Endodermal cell (in vitro differentiated cells): ENCODE measurements around the gene SARNP. TPM values are rescaled to one million over a fixed set of nuclear protein-coding genes. Genes with fewer than 3 reads are reported as not detected.

Source experiments
- DNase-seq: peaks from one replicate; pipeline ENCODE4 v3.0.0-alpha.2; 2017
- H3K27ac ChIP-seq: 2 replicates; pipeline ENCODE4 v1.5.1; 2013; ENCODE audit warnings: mild to moderate bottlenecking, low read depth, low read length, moderate library complexity
- H3K27me3 ChIP-seq: 2 replicates; pipeline ENCODE4 v1.6.1; 2013; ENCODE audit warnings: mild to moderate bottlenecking, low read length, moderate library complexity; ENCODE audit not compliant: insufficient read depth, control insufficient read depth, poor library complexity, severe bottlenecking
- H3K36me3 ChIP-seq: 2 replicates; pipeline ENCODE4 v1.7.0; 2013; ENCODE audit warnings: mild to moderate bottlenecking, low read length, moderate library complexity; ENCODE audit not compliant: control insufficient read depth, insufficient read depth
- H3K4me1 ChIP-seq: one replicate; pipeline ENCODE4 v1.7.0; 2013; ENCODE audit warnings: low read length; ENCODE audit not compliant: control insufficient read depth, insufficient read depth
- H3K4me3 ChIP-seq: 2 replicates; pipeline ENCODE4 v1.5.1; 2013; ENCODE audit warnings: mild to moderate bottlenecking, low read length, moderate library complexity
- H3K9ac ChIP-seq: 2 replicates; pipeline ENCODE4 v1.6.1; 2013; ENCODE audit warnings: mild to moderate bottlenecking, low read length, moderate library complexity; ENCODE audit not compliant: poor library complexity, severe bottlenecking; ENCODE audit errors: extremely low read depth
- H3K9me3 ChIP-seq: 2 replicates; pipeline ENCODE4 v1.6.1; 2013; ENCODE audit warnings: mild to moderate bottlenecking, low read length, moderate library complexity; ENCODE audit not compliant: control insufficient read depth
- H3K27ac Mint-ChIP-seq: 2 replicates; pipeline ENCODE4 v1.8.0; 2020; ENCODE audit warnings: mixed read lengths
- H3K27me3 Mint-ChIP-seq: 2 replicates; pipeline ENCODE4 v1.8.0; 2021; ENCODE audit warnings: mild to moderate bottlenecking, mixed read lengths; ENCODE audit not compliant: insufficient read depth
- H3K36me3 Mint-ChIP-seq: 2 replicates; pipeline ENCODE4 v1.8.0; 2020; ENCODE audit warnings: low read depth, mixed read lengths
- H3K4me1 Mint-ChIP-seq: 2 replicates; pipeline ENCODE4 v1.8.0; 2020; ENCODE audit warnings: mixed read lengths
- H3K4me3 Mint-ChIP-seq: 2 replicates; pipeline ENCODE4 v1.8.0; 2020; ENCODE audit warnings: mild to moderate bottlenecking, moderate library complexity, mixed read lengths
- H3K9me3 Mint-ChIP-seq: 2 replicates; pipeline ENCODE4 v1.8.0; 2020; ENCODE audit warnings: mild to moderate bottlenecking, mixed read lengths
- WGBS, 2 experiments: methylation state at CpG; one replicate each; pipeline versions ENCODE4 v1.1.5 to v1.1.7; 2013; ENCODE audit warnings: missing lambda C conversion rate in 2 of 2, mixed read lengths in 1 of 2; ENCODE audit not compliant: insufficient coverage in 1 of 2, insufficient read length in 1 of 2; 5-methylcytosine and 5-hydroxymethylcytosine counted together
- total RNA-seq, 2 donors: library from RNA; stranded (reverse); fragmentation: NEBNext Ultra II Directional in 1 of 2; extraction: Animal tissue kit (Norgen Biotek cat#: 25700) in 1 of 2; gene quantifications; 2 replicates in 1 of 2; 3 replicates in 1 of 2; pipeline ENCODE4 v1.2.1, GENCODE V29; 2021
- TF ChIP-seq, protein P1 (sequence below): fragments of 200-600 bp; sonication (generic); conservative IDR thresholded peaks from 2 replicates; pipeline ENCODE4 v1.5.0; 2021; ENCODE audit warnings: antibody characterized with exemption, mild to moderate bottlenecking

The SARNP gene
- total RNA-seq, 2 donors from 2014 or later, result 95.7 to 119 TPM

GRCh38 chr12:55728939-55729818 lies 88.3 kb downstream of the SARNP start, which contains the start of gene CD63:
Gene CD63, minus strand, starts transcription at chr12:55729009. Its CDS starts 668 bp downstream, at chr12:55728341.
- TF ChIP-seq, protein P1, sequence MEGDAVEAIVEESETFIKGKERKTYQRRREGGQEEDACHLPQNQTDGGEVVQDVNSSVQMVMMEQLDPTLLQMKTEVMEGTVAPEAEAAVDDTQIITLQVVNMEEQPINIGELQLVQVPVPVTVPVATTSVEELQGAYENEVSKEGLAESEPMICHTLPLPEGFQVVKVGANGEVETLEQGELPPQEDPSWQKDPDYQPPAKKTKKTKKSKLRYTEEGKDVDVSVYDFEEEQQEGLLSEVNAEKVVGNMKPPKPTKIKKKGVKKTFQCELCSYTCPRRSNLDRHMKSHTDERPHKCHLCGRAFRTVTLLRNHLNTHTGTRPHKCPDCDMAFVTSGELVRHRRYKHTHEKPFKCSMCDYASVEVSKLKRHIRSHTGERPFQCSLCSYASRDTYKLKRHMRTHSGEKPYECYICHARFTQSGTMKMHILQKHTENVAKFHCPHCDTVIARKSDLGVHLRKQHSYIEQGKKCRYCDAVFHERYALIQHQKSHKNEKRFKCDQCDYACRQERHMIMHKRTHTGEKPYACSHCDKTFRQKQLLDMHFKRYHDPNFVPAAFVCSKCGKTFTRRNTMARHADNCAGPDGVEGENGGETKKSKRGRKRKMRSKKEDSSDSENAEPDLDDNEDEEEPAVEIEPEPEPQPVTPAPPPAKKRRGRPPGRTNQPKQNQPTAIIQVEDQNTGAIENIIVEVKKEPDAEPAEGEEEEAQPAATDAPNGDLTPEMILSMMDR, result no peak
- peak; percentile 98 for DNase-seq
- Mint-ChIP-seq H3K27ac (peak within 1 kb of the TSS; percentile 94), H3K4me3 (peak within 1 kb of the TSS; percentile 85), H3K9me3 (no peaks in the 10 kb centered on the region), H3K27me3 (no peaks in the 10 kb centered on the region), H3K36me3 (peaks cover 27% of the 10 kb centered on the region), H3K4me1 (peaks cover 28% of the 10 kb centered on the region)
- Histone ChIP-seq H3K9ac (peak within 1 kb of the TSS; percentile 84), H3K9me3 (no peaks in the 10 kb centered on the region), H3K4me1 (peaks cover 8% of the 10 kb centered on the region), H3K27ac (peak within 1 kb of the TSS; percentile 90), H3K27me3 (no peaks in the 10 kb centered on the region), H3K36me3 (peaks cover 35% of the 10 kb centered on the region), H3K4me3 (peak within 1 kb of the TSS; percentile 92)
- 0% methylated on average over 20 to 61 of the region's 61 CpGs for WGBS, 2 experiments

GRCh38 chr12:55728186-55728938 lies 89.2 kb downstream of the SARNP start:
- WGBS, 2 experiments, result 0% methylated on average over 9 to 61 of the region's 61 CpGs
- H3K9ac ChIP-seq, result peak overlapping the region; percentile 84
- peak; percentile 83 for DNase-seq
- Mint-ChIP-seq H3K4me3 (peak overlapping the region; percentile 85), H3K27ac (peak overlapping the region; percentile 77), H3K27me3 (no peaks in the 10 kb centered on the region), H3K36me3 (peaks cover 35% of the 10 kb centered on the region), H3K4me1 (peaks cover 28% of the 10 kb centered on the region), H3K9me3 (no peaks in the 10 kb centered on the region)
- peak overlapping the region; percentile 90 for H3K27ac ChIP-seq
- H3K27me3 ChIP-seq, result no peaks in the 10 kb centered on the region
- peaks cover 8% of the 10 kb centered on the region for H3K4me1 ChIP-seq
- peak overlapping the region; percentile 92 for H3K4me3 ChIP-seq
- no peaks in the 10 kb centered on the region for H3K9me3 ChIP-seq
- TF ChIP-seq, protein P1, result peak; percentile 33
- peaks cover 43% of the 10 kb centered on the region for H3K36me3 ChIP-seq

GRCh38 chr12:55727643-55728185 lies 89.8 kb downstream of the SARNP start:
- peaks cover 49% of the 10 kb centered on the region for H3K36me3 ChIP-seq
- no peaks in the 10 kb centered on the region for H3K27me3 Mint-ChIP-seq
- H3K9me3 Mint-ChIP-seq, result no peaks in the 10 kb centered on the region
- H3K4me1 Mint-ChIP-seq, result peaks cover 28% of the 10 kb centered on the region
- H3K27me3 ChIP-seq, result no peaks in the 10 kb centered on the region
- H3K9me3 ChIP-seq, result no peaks in the 10 kb centered on the region
- H3K9ac ChIP-seq, result peak overlapping the region; percentile 84
- peaks cover 8% of the 10 kb centered on the region for H3K4me1 ChIP-seq
- TF ChIP-seq, protein P1, result no peak
- H3K4me3 Mint-ChIP-seq, result peak overlapping the region; percentile 85
- peak overlapping the region; percentile 92 for H3K4me3 ChIP-seq
- DNase-seq, result peak; percentile 71
- H3K36me3 Mint-ChIP-seq, result peaks cover 39% of the 10 kb centered on the region
- WGBS, 2 experiments, result 0 to 11% methylated on average over 2 to 9 of the region's 9 CpGs
- H3K27ac ChIP-seq, result peak overlapping the region; percentile 11
- peak overlapping the region; percentile 77 for H3K27ac Mint-ChIP-seq
